Activated CD8-positive, alpha-beta memory T cell treated with anti-CD3 and anti-CD28 coated beads, Interleukin-2, amount 50 U/mL, for 1 hour (primary cell): ENCODE data around the gene TMCC2.

ENCODE experiments used
- DNase-seq: peaks from one replicate; pipeline ENCODE4 v3.0.0-alpha.2; 2020; ENCODE audit errors: extremely low read depth

The TMCC2 gene

GRCh38 chr1:205240569-205240968 is 12.8 kb downstream of the TMCC2 start:
- DNase-seq = no peak

- no peak for DNase-seq
Observed at GRCh38 chr1:205241366-205242030, 13.8 kb downstream of the TMCC2 start.

GRCh38 chr1:205243350-205244191 is 15.8 kb downstream of the TMCC2 start:
- no peak for DNase-seq

- DNase-seq = no peak
Observed at GRCh38 chr1:205244384-205244783, 16.6 kb downstream of the TMCC2 start.

GRCh38 chr1:205245096-205245495 is 17.4 kb downstream of the TMCC2 start:
- DNase-seq = no peak

- no peak for DNase-seq
Observed at GRCh38 chr1:205246351-205247119, 18.8 kb downstream of the TMCC2 start.

GRCh38 chr1:205247130-205247921 is 19.6 kb downstream of the TMCC2 start:
- no peak for DNase-seq

- DNase-seq = no peak
Observed at GRCh38 chr1:205248793-205249601, 21.3 kb downstream of the TMCC2 start.

GRCh38 chr1:205249651-205250050 is 21.9 kb downstream of the TMCC2 start:
- DNase-seq = no peak

- no peak for DNase-seq
Observed at GRCh38 chr1:205250699-205251098, 23.0 kb downstream of the TMCC2 start.

GRCh38 chr1:205251576-205251975 is 23.8 kb downstream of the TMCC2 start:
- no peak for DNase-seq

GRCh38 chr1:205255941-205256780 is 28.4 kb downstream of the TMCC2 start:
- DNase-seq = peak; percentile 45

GRCh38 chr1:205256951-205257625 is 29.3 kb downstream of the TMCC2 start:
- DNase-seq = no peak

GRCh38 chr1:205257735-205258134 is 30.0 kb downstream of the TMCC2 start:
- no peak for DNase-seq

- DNase-seq = no peak
Observed at GRCh38 chr1:205258261-205258691, 30.5 kb downstream of the TMCC2 start.

- no peak for DNase-seq
Observed at GRCh38 chr1:205258719-205259118, 31.0 kb downstream of the TMCC2 start.

- DNase-seq = no peak
Observed at GRCh38 chr1:205259324-205259832, 31.6 kb downstream of the TMCC2 start.

GRCh38 chr1:205259998-205260397 is 32.3 kb downstream of the TMCC2 start:
- no peak for DNase-seq
